Pancreas (tissue), 10 donors: ENCODE results near the gene TMPRSS2. TPM values are rescaled to one million over a fixed set of nuclear protein-coding genes. Genes with fewer than 3 reads are reported as not detected.

ENCODE experiments used
- ATAC-seq, 4 donors: fragments of 200-7000 bp; cut with Tn5 transposase; one replicate each; pipeline versions ENCODE4 v1.8.0 to v1.9.1; 2020; ENCODE audit warnings: mild to moderate bottlenecking in 4 of 4, moderate library complexity in 4 of 4
- DNase-seq, 6 donors: peaks; one replicate each; pipeline ENCODE4 v3.0.0-alpha.2; 2020
- FAIRE-seq: peaks from 2 replicates; lab custom pipeline; 2012; peaks lifted over from hg19 to GRCh38; lab: Jason Lieb, UNC
- H3K27ac ChIP-seq, 4 donors: fragments of 200-600 bp; sonication (generic); 1 replicate in 3 of 4; 2 replicates in 1 of 4; pipeline versions ENCODE4 v1.5.0 to v1.8.0; 2020
- H3K27me3 ChIP-seq, 4 donors: fragments of 200-600 bp; one replicate each; pipeline ENCODE4 v1.8.0; 2021
- H3K36me3 ChIP-seq, 3 donors: fragments of 200-600 bp; sonication (generic) in 1 of 3; one replicate each; pipeline versions ENCODE4 v1.5.0 to v1.8.0; 2020 to 2021
- H3K4me1 ChIP-seq, 3 donors: fragments of 200-600 bp; one replicate each; pipeline ENCODE4 v1.8.0; 2021
- H3K4me3 ChIP-seq, 4 donors: fragments of 200-600 bp; sonication (generic) in 2 of 4; one replicate each; pipeline versions ENCODE4 v1.5.0 to v1.8.0; 2020 to 2021
- H3K9me3 ChIP-seq, 4 donors: fragments of 200-600 bp; one replicate each; pipeline ENCODE4 v1.8.0; 2021
- CTCF ChIP-seq, 4 donors: fragments of 200-600 bp; sonication (generic) in 3 of 4; IDR thresholded peaks; one replicate each; pipeline versions ENCODE4 v1.5.0 to v1.8.0; 2021; ENCODE audit warnings: antibody characterized with exemption in 4 of 4
- WGBS, 2 donors: extraction: QIAGEN DNeasy Blood & Tissue Kit; methylation state at CpG; one replicate each; pipeline ENCODE4 v1.1.7; 2013; 5-methylcytosine and 5-hydroxymethylcytosine counted together
- intact Hi-C, 3 donors: fragments of 100-400 bp; cut with DNase I; formaldehyde crosslinking; loops; one replicate each; pipeline versions ENCODE4 v1.11.1 to v1.14.2; 2022
- polyA plus RNA-seq, 2 donors: library from polyadenylated mRNA; stranded (reverse); fragments of 200-250 nt; gene quantifications; one replicate each; pipeline ENCODE4 v1.2.3, GENCODE V29; 2013
- total RNA-seq, 6 donors: library from RNA; stranded (reverse); fragmentation: NEBNext Ultra II Directional in 4 of 6; extraction: Animal tissue kit (Norgen Biotek cat#: 25700) in 4 of 6; gene quantifications; one replicate each; pipeline versions ENCODE4 v1.2.1 to v1.2.4, GENCODE V29; 2021 to 2023
- donor health status: healthy with polysubstance abuse.
- donor health status: DM: no; HTN: no; CAD: no; lungs with moderate emphysema.
- donor health status: DM: no; HTN: no; CAD: no.
- donor health status: control.
- donor health status: control.
- donor health status: Bipolar disorder and iron deficiency.
- donor health status: DM: yes; HTN: yes; CAD: no.
- donor health status: DM: no; HTN: no; CAD: no.
- donor health status: DM: no; HTN: no; CAD: no.
- donor health status: DM: yes; HTN: yes; CAD: no.

TMPRSS2 gene
- total and polyA plus RNA-seq, 8 donors = 42.2 to 88.8 (median 69.6) TPM

- H3K27me3 ChIP-seq = no peaks in the 10 kb centered on the region
- peaks cover 3 to 49% (median 26%) of the 10 kb centered on the region in 3 donors for H3K36me3 ChIP-seq
- intact Hi-C loops = no loop called here
- FAIRE-seq (no peak), DNase-seq (no peak), ATAC-seq (no peak)
- TF ChIP-seq CTCF (IDR thresholded peaks at IDR 0.05) = no peak
- H3K9me3 ChIP-seq = no peaks in the 10 kb centered on the region
- peaks cover 22 to 45% (median 32%) of the 10 kb centered on the region in 3 donors for H3K4me1 ChIP-seq
- 78 to 80% methylated on average over 7 of the region's 7 CpGs for WGBS, 2 donors
- peak overlapping the region in 1 of 4 donors; percentile 28 for H3K27ac ChIP-seq
- no peak overlapping the region for H3K4me3 ChIP-seq
These were observed 18.6 kb downstream of the TMPRSS2 start for GRCh38 chr21:41489329-41489728.

DNA sequence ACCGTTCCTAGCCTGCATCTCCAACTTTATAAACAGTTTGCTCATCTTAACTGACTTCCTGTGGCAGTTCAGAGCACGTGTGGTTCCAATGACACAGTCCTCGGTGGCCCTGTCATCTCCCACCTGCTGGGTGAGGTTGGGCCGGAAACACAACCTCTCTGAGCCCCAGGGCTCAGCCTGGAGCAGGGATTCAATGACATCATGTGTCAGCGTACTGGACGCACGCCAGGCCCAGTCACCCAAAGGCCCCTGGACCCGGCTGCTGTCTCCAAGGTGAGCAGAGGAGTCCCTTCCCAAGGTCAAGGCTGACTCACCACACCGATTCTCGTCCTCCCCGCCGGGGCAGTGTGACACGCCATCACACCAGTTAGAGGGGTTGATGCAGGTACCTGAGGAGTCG, 19.9 kb downstream of the TMPRSS2 start:
- H3K27ac ChIP-seq = no peak overlapping the region
- no peak overlapping the region for H3K4me3 ChIP-seq
- H3K9me3 ChIP-seq = no peaks in the 10 kb centered on the region
- FAIRE-seq (no peak), DNase-seq (peak in 4 of 6 donors; percentile 59 to 79 (median 74)), ATAC-seq (no peak)
- no peak for TF ChIP-seq CTCF (IDR thresholded peaks at IDR 0.05)
- WGBS, 2 donors = 76 to 78% methylated on average over 14 of the region's 14 CpGs
- intact Hi-C loops = no loop called here
- H3K4me1 ChIP-seq = peaks cover 30 to 50% (median 43%) of the 10 kb centered on the region in 3 donors
- peaks cover 3 to 46% (median 21%) of the 10 kb centered on the region in 3 donors for H3K36me3 ChIP-seq
- H3K27me3 ChIP-seq = no peaks in the 10 kb centered on the region

DNA sequence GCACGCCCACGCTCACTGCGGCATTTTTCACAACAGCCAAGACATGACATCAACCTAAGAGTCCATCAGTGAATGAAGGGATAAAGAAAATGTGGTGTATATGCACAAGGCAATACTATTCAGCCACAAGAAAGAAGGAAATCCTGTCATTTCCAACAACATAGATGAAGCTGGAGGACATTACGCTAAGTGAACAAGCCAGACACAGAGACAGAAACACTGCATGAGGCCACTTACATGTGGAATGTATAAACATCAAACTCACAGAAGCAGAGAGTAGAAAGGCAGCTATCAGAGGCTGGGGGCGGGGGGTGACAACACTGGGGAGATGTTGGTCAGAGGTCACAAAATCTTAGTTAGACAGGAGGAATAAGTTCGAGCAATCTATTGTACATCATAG, 20.9 kb downstream of the TMPRSS2 start:
- peak overlapping the region in 3 of 4 donors; percentile 37 to 77 (median 75) for H3K27ac ChIP-seq
- no peak overlapping the region for H3K4me3 ChIP-seq
- 86 to 94% methylated on average over 6 of the region's 6 CpGs for WGBS, 2 donors
- intact Hi-C loops = no loop called here
- no peaks in the 10 kb centered on the region for H3K27me3 ChIP-seq
- peaks cover 30 to 44% (median 36%) of the 10 kb centered on the region in 3 donors for H3K4me1 ChIP-seq
- no peak for ATAC-seq
- no peak for FAIRE-seq
- H3K9me3 ChIP-seq = no peaks in the 10 kb centered on the region
- no peak for DNase-seq
- TF ChIP-seq CTCF (IDR thresholded peaks at IDR 0.05) = no peak
- peaks cover 3 to 49% (median 21%) of the 10 kb centered on the region in 3 donors for H3K36me3 ChIP-seq

DNA sequence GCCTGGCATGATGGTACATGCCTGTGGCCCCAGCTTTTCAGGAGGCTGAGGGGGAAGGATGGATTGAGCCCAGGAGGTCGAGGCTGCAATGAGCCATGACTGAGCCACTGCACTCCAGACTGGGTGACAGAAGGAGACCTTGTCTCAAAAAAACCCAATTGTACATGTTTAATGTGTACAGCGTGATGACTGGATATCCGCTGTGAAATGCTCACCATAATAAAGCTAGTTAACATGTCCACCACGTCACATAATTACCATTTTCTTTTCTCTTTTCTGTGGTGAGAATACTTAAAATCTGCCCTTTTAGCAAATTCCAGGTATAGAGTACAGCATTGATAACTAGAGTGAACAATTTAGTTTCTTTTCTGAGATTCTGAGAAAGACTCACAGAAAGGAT, 24.0 kb downstream of the TMPRSS2 start:
- no peaks in the 10 kb centered on the region for H3K27me3 ChIP-seq
- DNase-seq (no peak), FAIRE-seq (no peak), ATAC-seq (no peak)
- 87 to 88% methylated on average over 4 of the region's 4 CpGs for WGBS, 2 donors
- intact Hi-C loops = no loop called here
- H3K36me3 ChIP-seq = peaks cover 0 to 74% (median 15%) of the 10 kb centered on the region in 3 donors
- H3K27ac ChIP-seq = no peak overlapping the region
- no peaks in the 10 kb centered on the region for H3K9me3 ChIP-seq
- no peak for TF ChIP-seq CTCF (IDR thresholded peaks at IDR 0.05)
- no peak overlapping the region for H3K4me3 ChIP-seq
- H3K4me1 ChIP-seq = peaks cover 40 to 49% (median 45%) of the 10 kb centered on the region in 3 donors

DNA sequence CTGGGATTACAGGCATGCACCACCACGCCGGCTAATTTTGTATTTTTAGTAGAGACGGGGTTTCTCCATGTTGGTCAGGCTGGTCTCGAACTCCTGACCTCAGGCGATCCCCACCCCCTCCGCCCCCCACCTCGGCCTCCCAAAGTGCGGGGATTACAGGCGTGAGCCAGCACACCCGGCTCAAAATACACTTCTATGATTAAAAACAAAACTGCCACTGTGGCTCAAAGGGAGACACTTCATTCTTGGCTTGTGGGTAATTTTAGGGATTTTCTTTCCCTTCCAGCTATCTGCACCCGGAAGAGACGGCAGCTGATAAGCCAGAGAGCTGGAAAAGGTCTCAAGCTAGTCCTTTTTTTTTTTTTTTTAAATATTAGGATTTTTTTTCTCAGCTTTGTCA, 24.5 kb downstream of the TMPRSS2 start:
- Histone ChIP-seq H3K36me3 (peaks cover 0 to 71% (median 9%) of the 10 kb centered on the region in 3 donors), H3K4me1 (peaks cover 46 to 55% (median 50%) of the 10 kb centered on the region in 3 donors), H3K27me3 (no peaks in the 10 kb centered on the region), H3K9me3 (no peaks in the 10 kb centered on the region), H3K4me3 (no peak overlapping the region), H3K27ac (peak overlapping the region in 1 of 4 donors; percentile 22)
- no peak for ATAC-seq
- no peak for TF ChIP-seq CTCF (IDR thresholded peaks at IDR 0.05)
- no peak for FAIRE-seq
- intact Hi-C loops = no loop called here
- 76 to 77% methylated on average over 12 of the region's 12 CpGs for WGBS, 2 donors
- DNase-seq = no peak
